ENCODE results near the gene CARMIL1. TPM values are rescaled to one million over a fixed set of nuclear protein-coding genes. Genes with fewer than 3 reads are reported as not detected.

Gene CARMIL1
- total RNA-seq, 1 experiment from 2014 or later = 23.6 TPM

DNA sequence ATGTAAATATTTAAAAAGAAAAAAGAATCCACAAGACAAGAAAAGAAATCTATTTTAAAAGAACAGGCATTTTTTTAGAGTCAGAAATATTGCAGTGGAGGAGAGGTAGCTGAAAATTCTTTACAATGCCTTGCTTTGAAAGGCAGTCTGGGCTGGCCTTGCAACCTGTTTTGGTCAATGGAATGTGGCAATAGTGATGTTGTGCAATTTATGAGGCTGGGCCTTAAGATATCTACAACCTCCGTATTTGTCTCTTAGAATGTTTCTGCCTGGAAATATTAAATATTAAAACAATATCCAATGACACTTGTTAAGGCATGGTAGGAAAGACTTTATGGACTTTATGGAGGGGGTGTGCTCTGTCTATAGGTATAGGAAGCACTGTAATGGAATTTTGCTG is 358.0 kb downstream of the CARMIL1 start:
- Mint-ChIP-seq H3K36me3 (ENCODE audit: insufficient read depth in 1 of 3, low read depth in 3 of 3) (no peaks in the 10 kb centered on the region), H3K4me3 (no peak overlapping the region), H3K9me3 (no peaks in the 10 kb centered on the region; a peak in 1 of 5 replicates), H3K27ac (no peak overlapping the region), H3K4me1 (peaks cover 10 to 14% of the 10 kb centered on the region in 2 experiments), H3K27me3 (ENCODE audit: low read depth) (peaks cover 36% of the 10 kb centered on the region)
- no peak overlapping the region for H3K56ac ChIP-seq (ENCODE audit: insufficient read length, low read depth, low read length)
- H4K20me1 ChIP-seq (ENCODE audit: control insufficient read depth, insufficient read depth, insufficient read length) = no peaks in the 10 kb centered on the region
- no peak overlapping the region for H2BK20ac ChIP-seq (ENCODE audit: low read depth, low read length, poor library complexity, severe bottlenecking)
- H3K23ac ChIP-seq (ENCODE audit: insufficient read length, low read depth, low read length) = no peak overlapping the region
- no peak overlapping the region for H3K18ac ChIP-seq (ENCODE audit: insufficient read length, low read depth, low read length)
- H3K79me2 ChIP-seq (ENCODE audit: insufficient read depth, low read length) = no peaks in the 10 kb centered on the region
- H4K91ac ChIP-seq (ENCODE audit: insufficient read length, low read depth, low read length) = no peak overlapping the region
- H2AFZ ChIP-seq (ENCODE audit: low read length) = no peak overlapping the region
- H4K8ac ChIP-seq (replicated peaks; ENCODE audit: insufficient read length, low read depth, low read length) = no peak overlapping the region
- no peak overlapping the region for H2BK15ac ChIP-seq (ENCODE audit: low read depth, low read length)
- no peak overlapping the region for H2BK120ac ChIP-seq (ENCODE audit: low read depth, low read length, poor library complexity, severe bottlenecking)
- TF ChIP-seq, protein P1, sequence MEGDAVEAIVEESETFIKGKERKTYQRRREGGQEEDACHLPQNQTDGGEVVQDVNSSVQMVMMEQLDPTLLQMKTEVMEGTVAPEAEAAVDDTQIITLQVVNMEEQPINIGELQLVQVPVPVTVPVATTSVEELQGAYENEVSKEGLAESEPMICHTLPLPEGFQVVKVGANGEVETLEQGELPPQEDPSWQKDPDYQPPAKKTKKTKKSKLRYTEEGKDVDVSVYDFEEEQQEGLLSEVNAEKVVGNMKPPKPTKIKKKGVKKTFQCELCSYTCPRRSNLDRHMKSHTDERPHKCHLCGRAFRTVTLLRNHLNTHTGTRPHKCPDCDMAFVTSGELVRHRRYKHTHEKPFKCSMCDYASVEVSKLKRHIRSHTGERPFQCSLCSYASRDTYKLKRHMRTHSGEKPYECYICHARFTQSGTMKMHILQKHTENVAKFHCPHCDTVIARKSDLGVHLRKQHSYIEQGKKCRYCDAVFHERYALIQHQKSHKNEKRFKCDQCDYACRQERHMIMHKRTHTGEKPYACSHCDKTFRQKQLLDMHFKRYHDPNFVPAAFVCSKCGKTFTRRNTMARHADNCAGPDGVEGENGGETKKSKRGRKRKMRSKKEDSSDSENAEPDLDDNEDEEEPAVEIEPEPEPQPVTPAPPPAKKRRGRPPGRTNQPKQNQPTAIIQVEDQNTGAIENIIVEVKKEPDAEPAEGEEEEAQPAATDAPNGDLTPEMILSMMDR (conservative IDR thresholded peaks at IDR 0.05) = no peak
- H3K23me2 ChIP-seq (ENCODE audit: insufficient read length, low read depth, low read length, poor library complexity, severe bottlenecking) = no peaks in the 10 kb centered on the region
- no peak overlapping the region for H3T11ph ChIP-seq (ENCODE audit: low read length)
- no peak overlapping the region for H3K27ac ChIP-seq (ENCODE audit: insufficient read length, low read depth, low read length)
- H3K4ac ChIP-seq (ENCODE audit: low read depth, low read length) = no peak overlapping the region
- H2BK12ac ChIP-seq (ENCODE audit: insufficient read length, low read depth, low read length) = no peak overlapping the region
- no peak overlapping the region for H3K4me2 ChIP-seq (ENCODE audit: insufficient read depth, insufficient read length, low read length)
- no CpG with 5 or more reads among the region's 1 CpG for WGBS (ENCODE audit: extremely low coverage, insufficient read length, low lambda C conversion rate)
- no peak overlapping the region for H3K14ac ChIP-seq (ENCODE audit: insufficient read depth, low read length)
- no peaks in the 10 kb centered on the region for H3K79me1 ChIP-seq (ENCODE audit: insufficient read depth, low read depth, low read length, poor library complexity, severe bottlenecking)
- DNase-seq = no peak
- no peak overlapping the region for H2AK5ac ChIP-seq (ENCODE audit: insufficient read length, low read length)
- H3K9me3 ChIP-seq (ENCODE audit: control insufficient read depth, low read depth, low read length) = no peaks in the 10 kb centered on the region
- H4K5ac ChIP-seq (ENCODE audit: insufficient read length, low read depth, low read length) = no peak overlapping the region
- H3K27me3 ChIP-seq (ENCODE audit: insufficient read depth, low read length) = no peaks in the 10 kb centered on the region; the same call in 1 of the 2 replicates
- H3K4me1 ChIP-seq (ENCODE audit: insufficient read depth, low read length) = no peaks in the 10 kb centered on the region
- H3K9ac ChIP-seq (ENCODE audit: extremely low read depth, insufficient read length, low read length) = no peak overlapping the region
- H2BK5ac ChIP-seq (ENCODE audit: insufficient read length, low read length) = no peak overlapping the region

Measured in H9 (cell line).